ENCODE results near the gene COX6A2.

- TF ChIP-seq EZH2 (IDR thresholded peaks at IDR 0.05; ENCODE audit: low read length, missing control alignments) = no peak
- no peak for TF ChIP-seq CTCF (conservative IDR thresholded peaks at IDR 0.05 in 1 of 2, IDR thresholded peaks at IDR 0.05 in 1 of 2; ENCODE audit: low read depth in 1 of 2, low read length in 2 of 2)
Measured at GRCh38 chr16:31402687-31403086, 25.5 kb downstream of the COX6A2 start.

Data from fibroblast of lung (primary cell).